GM06990 (cell line): ENCODE measurements around the gene POLA1.

ENCODE experiments used
- DNase-seq: peaks from one replicate; pipeline ENCODE4 v3.0.0-alpha.2; 2011; ENCODE audit not compliant: insufficient read length; ENCODE audit errors: extremely low read depth
- H3K27me3 ChIP-seq: replicated peaks from 2 replicates; pipeline ENCODE4 v1.6.0; 2011; ENCODE audit warnings: low read length; ENCODE audit not compliant: control insufficient read depth, insufficient read depth
- H3K36me3 ChIP-seq: 2 replicates; pipeline ENCODE4 v1.5.1; 2011; ENCODE audit warnings: low read length; ENCODE audit not compliant: control insufficient read depth, insufficient read depth
- H3K4me3 ChIP-seq: replicated peaks from 2 replicates; pipeline ENCODE4 v1.5.1; 2011; ENCODE audit warnings: low read depth, mild to moderate bottlenecking, control low read depth, low read length
- TF ChIP-seq, protein P1 (sequence below): IDR thresholded peaks from 2 replicates; pipeline ENCODE4 v1.5.1; 2011; ENCODE audit warnings: low read length, control low read depth, mild to moderate bottlenecking, inconsistent platforms; ENCODE audit not compliant: insufficient read depth, poor library complexity, severe bottlenecking

Gene POLA1, protein sequence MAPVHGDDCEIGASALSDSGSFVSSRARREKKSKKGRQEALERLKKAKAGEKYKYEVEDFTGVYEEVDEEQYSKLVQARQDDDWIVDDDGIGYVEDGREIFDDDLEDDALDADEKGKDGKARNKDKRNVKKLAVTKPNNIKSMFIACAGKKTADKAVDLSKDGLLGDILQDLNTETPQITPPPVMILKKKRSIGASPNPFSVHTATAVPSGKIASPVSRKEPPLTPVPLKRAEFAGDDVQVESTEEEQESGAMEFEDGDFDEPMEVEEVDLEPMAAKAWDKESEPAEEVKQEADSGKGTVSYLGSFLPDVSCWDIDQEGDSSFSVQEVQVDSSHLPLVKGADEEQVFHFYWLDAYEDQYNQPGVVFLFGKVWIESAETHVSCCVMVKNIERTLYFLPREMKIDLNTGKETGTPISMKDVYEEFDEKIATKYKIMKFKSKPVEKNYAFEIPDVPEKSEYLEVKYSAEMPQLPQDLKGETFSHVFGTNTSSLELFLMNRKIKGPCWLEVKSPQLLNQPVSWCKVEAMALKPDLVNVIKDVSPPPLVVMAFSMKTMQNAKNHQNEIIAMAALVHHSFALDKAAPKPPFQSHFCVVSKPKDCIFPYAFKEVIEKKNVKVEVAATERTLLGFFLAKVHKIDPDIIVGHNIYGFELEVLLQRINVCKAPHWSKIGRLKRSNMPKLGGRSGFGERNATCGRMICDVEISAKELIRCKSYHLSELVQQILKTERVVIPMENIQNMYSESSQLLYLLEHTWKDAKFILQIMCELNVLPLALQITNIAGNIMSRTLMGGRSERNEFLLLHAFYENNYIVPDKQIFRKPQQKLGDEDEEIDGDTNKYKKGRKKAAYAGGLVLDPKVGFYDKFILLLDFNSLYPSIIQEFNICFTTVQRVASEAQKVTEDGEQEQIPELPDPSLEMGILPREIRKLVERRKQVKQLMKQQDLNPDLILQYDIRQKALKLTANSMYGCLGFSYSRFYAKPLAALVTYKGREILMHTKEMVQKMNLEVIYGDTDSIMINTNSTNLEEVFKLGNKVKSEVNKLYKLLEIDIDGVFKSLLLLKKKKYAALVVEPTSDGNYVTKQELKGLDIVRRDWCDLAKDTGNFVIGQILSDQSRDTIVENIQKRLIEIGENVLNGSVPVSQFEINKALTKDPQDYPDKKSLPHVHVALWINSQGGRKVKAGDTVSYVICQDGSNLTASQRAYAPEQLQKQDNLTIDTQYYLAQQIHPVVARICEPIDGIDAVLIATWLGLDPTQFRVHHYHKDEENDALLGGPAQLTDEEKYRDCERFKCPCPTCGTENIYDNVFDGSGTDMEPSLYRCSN (N-terminal part only)

DNA sequence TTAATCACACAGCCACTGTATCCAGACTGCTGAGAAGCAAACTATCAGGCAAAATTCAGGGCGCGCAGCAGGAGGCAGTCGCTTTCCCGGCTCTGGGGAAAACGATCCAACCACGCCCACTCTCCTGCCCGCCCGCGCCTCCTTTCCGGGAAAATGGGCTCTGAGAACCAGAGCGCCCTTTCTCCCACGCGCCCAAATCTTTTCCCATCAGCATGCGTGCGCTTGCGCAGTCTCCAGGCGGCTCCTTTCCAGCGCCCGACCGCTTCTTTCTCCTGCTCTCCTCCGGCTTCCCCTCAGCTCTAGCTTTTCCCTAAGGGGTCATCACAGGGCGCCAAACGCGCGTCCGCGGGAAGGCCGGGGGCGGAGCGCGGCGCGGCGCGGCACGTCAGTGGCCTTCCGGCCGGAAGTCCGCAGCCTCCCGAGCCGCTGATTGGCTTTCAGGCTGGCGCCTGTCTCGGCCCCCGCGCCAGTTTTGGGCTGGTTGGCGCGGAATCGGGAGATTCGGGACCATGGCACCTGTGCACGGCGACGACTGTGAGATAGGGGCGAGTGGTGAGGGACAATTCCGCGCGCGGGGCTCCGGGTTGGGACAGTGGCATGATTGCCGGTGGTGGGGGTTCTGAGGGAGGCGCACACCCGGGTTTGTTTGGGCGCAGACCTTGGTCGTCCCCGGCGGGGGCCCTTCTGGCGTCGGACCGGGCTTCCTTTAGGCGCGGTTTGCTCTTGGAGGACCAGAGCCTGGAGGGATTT is at the start of gene POLA1:
Gene POLA1 (plus strand): TSS at position 466 of the 750 bp plus-strand sequence. CDS start 44 bp downstream, at position 510.
- DNase-seq: peak; percentile 93
- Histone ChIP-seq H3K4me3 (peak within 1 kb of the TSS; percentile 73), H3K27me3 (no peaks in the 10 kb centered on the region), H3K36me3 (no peaks in the 10 kb centered on the region)
- TF ChIP-seq, protein P1, sequence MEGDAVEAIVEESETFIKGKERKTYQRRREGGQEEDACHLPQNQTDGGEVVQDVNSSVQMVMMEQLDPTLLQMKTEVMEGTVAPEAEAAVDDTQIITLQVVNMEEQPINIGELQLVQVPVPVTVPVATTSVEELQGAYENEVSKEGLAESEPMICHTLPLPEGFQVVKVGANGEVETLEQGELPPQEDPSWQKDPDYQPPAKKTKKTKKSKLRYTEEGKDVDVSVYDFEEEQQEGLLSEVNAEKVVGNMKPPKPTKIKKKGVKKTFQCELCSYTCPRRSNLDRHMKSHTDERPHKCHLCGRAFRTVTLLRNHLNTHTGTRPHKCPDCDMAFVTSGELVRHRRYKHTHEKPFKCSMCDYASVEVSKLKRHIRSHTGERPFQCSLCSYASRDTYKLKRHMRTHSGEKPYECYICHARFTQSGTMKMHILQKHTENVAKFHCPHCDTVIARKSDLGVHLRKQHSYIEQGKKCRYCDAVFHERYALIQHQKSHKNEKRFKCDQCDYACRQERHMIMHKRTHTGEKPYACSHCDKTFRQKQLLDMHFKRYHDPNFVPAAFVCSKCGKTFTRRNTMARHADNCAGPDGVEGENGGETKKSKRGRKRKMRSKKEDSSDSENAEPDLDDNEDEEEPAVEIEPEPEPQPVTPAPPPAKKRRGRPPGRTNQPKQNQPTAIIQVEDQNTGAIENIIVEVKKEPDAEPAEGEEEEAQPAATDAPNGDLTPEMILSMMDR: no peak

DNA sequence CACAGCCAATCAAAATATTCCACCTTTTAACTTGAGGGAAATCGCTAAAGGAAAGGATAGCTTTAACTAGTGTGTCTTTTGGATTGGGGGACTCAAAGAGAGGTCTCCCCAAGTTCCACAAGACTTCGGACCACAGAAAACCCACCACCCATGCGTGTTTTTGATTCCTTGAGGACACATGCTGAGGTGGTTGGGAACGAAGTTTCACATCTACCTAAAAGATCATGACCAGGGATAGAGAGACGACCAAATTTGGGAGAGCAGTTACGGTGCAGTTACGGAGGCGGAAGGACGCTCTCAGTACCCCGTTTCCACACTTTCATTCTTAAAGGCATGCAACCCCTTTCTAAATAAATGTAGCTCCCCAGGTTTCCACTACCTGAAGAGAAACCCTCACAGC is 47.7 kb upstream of the POLA1 start:
- H3K27me3 ChIP-seq: peaks cover 1% of the 10 kb centered on the region
- H3K4me3 ChIP-seq: no peak overlapping the region
- DNase-seq: no peak
- TF ChIP-seq, protein P1: no peak
- H3K36me3 ChIP-seq: no peaks in the 10 kb centered on the region

DNA sequence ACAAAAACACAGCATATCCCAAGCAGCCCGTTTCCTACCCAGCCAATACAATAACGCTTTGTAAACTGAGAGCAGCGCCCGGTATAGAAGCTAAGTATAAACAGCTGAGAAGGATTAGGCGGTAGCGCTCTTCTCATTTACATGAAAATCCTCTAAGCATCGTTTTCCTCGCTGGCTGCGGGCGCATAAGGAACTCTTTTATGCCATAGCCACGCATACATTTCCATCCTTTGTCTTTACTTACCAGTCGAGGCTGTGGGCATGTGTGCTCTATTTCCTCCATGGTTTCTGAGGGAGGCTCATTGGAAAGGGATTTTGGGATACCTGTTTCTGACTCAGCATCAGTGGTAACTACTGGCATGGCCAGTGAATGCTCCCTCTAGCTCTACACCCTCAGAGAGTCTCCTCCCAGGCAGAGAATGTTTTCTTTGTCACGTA is 47.0 kb upstream of the POLA1 start:
- TF ChIP-seq, protein P1: no peak
- no peak for DNase-seq
- Histone ChIP-seq H3K27me3 (peaks cover 1% of the 10 kb centered on the region), H3K4me3 (peak overlapping the region; percentile 4; the same call in 1 of the 2 replicates), H3K36me3 (no peaks in the 10 kb centered on the region)

DNA sequence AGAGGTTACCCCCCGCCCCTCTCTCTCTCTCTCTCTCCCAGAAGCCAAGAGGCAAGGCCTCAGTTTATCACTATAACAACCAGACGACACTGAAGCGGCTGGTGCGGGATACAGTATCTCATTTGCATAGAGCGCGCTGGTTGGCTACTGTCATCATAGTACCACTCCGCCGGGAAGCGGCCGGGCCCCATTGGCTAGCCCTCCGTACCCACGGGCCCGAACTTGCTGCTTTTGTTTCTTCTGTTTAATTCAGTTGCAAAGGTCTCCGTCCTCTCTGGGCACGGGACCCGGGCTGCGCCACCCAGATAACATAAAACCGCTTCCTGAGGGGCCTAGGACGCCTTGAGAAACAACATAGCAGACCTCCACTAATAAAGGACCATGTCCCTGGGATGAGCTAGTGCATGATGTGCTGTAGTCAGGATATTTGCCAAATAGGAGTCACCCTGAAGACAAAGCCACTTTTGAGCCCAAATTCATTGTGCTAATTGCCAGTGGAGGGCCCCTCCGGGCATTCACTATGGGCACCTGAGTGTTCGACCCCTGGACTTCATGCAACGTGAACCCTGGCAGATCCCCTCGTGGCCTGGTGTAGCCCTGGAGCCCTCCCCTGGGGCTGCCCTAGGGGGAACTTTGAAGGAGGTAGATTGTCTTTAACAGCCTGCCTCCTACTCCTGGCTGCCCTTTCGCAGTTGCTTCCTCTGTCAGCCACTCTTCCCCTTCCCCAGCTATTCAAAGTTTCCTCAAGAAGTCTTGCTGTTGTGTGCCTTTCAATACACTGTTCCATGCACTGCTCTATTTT is 46.3 kb upstream of the POLA1 start, which contains the start of gene PCYT1B:
Gene PCYT1B (minus strand): TSS at position 91 of the 802 bp plus-strand sequence. CDS start 242 bp downstream, outside the sequence.
- Histone ChIP-seq H3K27me3 (peaks cover 1% of the 10 kb centered on the region), H3K4me3 (peak within 1 kb of the TSS; percentile 4; the same call in 1 of the 2 replicates), H3K36me3 (no peaks in the 10 kb centered on the region)
- DNase-seq: peak; percentile 26
- TF ChIP-seq, protein P1: no peak
